NCI-H1092 (cell line): ENCODE data around the gene SETBP1.

ENCODE experiments used
- DNase-seq: peaks from one replicate; lab custom pipeline; 2025; lab: John Stamatoyannopoulos, UW

SETBP1 gene

DNA sequence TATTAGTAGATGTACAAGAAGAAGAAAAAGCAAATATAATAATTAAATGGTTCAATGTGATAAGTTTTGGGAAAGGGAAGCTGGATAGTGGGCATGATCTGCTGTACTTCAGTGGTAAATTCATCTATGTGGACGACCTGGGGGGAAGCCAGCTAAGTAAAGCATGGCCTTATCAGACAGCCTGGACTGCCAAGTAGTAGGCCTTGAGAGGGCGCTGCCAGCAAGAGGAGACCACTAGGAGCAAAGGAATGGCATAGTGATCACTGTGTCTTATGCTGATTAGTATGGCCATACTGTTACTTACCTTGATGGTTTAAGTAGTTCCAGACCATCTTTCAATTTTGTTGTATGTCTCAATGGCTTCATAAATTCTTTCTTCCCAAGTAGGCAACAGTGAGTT is 287.6 kb downstream of the SETBP1 start:
- DNase-seq, result no peak

- no peak for DNase-seq
Measured at GRCh38 chr18:44969214-44969795, 288.6 kb downstream of the SETBP1 start.

- DNase-seq, result no peak
Measured at GRCh38 chr18:44973282-44973681, 292.6 kb downstream of the SETBP1 start.

- no peak for DNase-seq
Measured at GRCh38 chr18:44974174-44974573, 293.5 kb downstream of the SETBP1 start.

DNA sequence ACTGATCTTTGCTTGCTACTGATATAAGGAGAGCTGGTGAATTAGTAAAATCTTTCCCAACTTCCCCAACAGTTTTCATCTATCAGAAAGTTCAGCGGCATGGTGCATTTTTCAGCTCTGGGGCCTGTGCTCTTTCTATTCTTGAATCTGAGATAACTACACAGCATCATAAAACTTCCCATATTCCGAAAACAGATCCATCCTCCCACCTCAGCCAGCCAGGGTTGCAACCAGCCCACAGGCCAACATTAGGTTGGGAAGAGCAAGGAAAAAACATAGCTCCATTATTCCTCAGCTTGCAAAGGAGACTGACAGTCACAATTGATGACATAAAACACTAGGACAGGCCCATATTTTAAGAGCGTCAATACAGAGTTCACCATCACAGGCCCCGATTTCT is 297.2 kb downstream of the SETBP1 start:
- no peak for DNase-seq

GRCh38 chr18:44979748-44980147 is 299.1 kb downstream of the SETBP1 start:
- DNase-seq, result no peak

GRCh38 chr18:44981121-44981520 is 300.4 kb downstream of the SETBP1 start:
- no peak for DNase-seq

DNA sequence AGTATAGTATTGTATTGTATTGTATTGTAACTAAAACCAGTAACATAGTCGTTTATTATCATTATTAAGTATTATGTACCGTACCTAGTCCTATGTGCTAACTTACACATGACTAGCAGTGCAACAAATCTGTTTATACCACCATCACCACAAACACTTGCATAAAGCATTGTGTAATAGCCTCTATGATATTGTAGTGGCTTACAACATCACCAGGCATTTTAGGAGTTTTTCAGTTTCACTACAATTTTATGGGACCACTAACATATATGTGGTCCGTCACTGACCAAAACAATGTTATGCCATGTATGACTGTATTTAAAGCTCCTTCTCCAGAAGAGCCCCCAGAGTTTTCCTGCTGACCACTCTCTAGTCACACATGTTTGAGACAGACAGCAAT is 306.2 kb downstream of the SETBP1 start:
- DNase-seq, result no peak

DNA sequence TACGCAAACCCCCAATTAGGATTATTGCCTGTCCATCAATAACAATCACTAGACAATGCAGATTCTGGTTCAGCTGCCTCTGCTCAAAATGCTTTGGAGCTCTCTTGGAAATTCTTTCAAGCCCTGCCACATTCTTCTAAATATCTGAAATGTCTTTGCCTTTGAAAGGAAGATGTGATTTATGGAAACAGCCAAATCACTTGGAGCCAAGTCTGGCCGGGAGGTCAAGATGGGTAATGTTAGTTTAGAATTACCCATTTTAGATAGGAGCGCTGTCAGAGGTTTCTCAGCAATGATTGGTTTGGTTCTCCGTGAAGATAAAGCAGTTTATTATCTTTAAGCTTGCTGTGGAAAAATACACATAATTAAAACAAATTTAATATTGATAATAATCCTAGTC is 306.7 kb downstream of the SETBP1 start:
- DNase-seq, result no peak

DNA sequence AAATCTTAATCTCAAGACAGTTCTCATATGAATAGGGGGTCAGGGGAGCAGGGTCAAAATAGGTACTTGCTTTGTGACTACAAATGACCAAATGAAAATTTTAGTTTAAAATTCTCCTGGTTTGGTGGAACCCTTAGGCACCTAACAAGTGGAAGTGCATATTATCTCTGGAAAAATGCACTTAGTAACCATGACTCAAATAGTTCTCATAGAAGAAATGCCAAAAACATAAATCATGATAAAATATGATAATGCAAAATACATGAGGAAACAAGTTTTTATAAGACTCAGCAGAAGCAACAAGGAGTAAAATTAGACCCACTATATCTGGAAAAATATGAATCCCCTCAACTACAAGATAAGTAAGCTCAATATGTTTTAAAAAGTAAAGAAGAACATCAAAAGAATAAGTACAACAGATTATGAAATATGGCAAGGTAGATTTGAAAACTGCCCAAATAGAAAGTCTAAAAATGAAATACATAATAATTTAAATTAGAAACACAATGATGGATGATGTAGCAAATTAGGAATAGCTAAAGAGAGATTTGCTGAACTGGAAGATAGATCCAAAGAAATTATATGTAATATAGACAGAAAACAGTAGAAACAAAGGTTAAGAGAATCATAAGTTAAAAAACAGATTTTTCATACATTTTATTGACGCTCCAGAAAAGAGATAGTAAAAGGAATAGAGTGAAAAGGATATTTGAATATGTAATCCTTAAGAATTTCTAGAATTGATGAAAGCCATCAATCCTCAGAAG is 308.3 kb downstream of the SETBP1 start:
- no peak for DNase-seq

- DNase-seq, result no peak
Measured at GRCh38 chr18:44996261-44996660, 315.6 kb downstream of the SETBP1 start.

GRCh38 chr18:44997174-44997573 is 316.5 kb downstream of the SETBP1 start:
- DNase-seq, result no peak

DNA sequence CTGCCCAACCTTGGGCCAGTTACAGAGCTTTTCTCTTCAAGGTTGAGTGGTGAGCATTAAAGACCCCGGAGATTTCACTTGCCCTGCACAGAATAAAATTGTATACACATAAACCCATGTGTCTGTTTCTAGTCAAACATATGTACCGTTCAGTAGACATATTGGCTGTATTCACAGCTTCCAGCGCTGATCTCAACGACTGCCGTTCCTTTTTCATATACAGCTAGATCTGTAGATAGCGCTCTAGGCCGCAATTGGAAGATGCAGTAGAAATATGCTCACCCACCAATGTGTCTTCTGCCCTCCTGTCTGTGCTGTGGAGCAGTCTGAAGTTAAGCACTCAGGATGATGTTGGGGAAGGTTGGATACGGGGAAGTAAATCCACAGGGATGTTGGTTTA is 317.7 kb downstream of the SETBP1 start:
- DNase-seq, result no peak

DNA sequence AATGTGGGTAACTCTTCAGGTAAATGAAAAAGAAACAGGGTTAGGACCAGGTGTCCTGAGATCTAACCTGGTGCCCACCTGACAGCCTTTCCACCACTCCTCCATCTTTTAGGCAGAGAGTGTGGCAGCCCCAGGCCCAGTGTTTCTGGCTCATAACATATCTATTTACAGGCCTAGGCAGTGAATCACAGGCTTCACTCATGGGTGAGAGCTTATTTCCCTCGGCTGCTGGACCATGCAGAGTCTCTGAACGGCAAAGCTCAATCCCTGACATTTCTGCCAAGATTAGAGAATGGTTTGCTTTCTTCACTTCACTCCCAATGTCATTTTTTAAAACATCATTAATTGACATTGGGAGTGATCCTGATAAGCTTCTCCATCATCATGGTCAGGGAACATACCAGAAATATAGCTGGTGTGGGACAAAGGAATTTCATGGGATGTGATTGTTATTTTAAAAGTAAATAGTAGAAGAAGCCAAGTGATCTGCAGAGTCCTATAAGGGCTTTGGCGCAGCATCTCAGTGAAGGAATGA is 323.9 kb downstream of the SETBP1 start:
- no peak for DNase-seq

DNA sequence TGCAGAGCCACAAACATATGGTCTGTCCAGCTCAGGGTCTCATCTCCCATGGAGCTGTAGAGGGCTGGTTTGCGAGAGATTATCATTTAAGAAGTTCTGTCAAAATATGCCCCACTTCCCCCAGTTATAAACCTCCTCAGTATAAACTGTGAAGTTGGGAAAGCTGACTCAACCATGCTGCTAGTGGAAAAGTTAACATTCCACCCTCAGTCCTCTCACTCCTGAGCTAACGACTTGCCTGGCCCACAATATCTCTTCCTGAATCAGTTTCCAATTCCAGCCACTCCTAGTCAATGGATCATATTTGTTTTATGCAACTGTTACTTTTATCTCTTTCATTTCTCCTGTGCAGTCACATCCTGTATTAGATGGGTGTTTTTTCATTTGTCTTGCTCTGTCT is 326.2 kb downstream of the SETBP1 start:
- DNase-seq, result no peak

- DNase-seq, result no peak
Measured at GRCh38 chr18:45007531-45007930, 326.8 kb downstream of the SETBP1 start.

DNA sequence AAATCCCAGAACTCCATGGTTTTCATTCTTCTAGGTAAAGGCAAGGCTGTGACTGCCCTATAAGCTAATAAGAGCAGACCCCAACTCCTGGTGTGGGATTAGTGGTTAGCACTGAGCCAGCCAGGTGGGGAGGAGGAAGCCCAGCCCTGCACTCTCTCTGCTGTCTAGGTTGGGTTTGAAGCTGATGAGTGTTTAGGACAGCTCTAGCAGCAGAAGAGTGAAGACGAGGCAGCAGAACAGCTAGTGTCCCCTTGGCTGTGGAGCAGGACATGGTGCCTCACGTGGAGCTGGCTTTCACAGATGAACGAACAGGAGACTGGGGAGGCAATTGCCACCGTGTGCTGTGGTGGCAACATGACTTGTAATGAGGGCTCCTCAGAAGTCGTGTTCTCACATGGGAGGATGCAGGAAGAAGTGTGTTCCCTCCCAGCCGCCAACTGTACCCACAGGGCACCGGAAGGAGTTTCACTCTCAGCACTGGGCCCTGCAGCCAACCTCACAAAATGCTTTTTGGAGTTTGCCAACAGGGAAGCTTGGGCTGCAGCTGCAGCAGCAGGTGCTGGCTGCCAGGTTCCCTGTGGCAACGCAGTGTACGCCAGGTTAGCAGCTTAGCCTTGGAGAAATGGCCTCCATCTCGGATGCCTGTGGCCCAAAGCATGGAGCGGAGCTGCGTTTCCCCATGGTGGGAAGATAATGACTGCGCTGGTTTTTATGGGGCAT is 328.2 kb downstream of the SETBP1 start:
- DNase-seq, result peak; percentile 48

GRCh38 chr18:45009756-45010155 is 329.1 kb downstream of the SETBP1 start:
- DNase-seq, result no peak

- no peak for DNase-seq
Measured at GRCh38 chr18:45012286-45012685, 331.6 kb downstream of the SETBP1 start.

DNA sequence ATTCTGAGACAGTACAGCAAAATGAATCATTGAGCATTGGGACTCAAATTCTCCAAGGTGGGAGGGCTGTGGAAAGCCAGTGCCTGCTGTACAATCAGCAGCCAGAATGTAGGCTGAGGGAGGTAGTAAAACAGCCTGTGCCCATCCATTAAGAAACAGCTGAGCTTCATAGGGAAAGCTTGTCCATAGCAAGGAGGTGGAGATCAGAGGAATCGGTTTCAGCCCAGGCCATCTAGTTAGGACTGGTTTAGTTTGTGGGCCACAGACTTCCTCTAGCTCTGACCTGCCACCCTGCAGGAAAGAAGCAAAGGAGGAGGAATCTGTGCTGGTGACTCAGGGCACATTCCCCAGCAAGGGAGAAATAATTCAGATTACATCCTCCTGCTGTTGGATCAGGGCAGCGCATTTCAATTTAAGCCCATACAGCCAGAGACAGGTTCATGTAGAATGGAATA is 333.4 kb downstream of the SETBP1 start:
- DNase-seq, result no peak

DNA sequence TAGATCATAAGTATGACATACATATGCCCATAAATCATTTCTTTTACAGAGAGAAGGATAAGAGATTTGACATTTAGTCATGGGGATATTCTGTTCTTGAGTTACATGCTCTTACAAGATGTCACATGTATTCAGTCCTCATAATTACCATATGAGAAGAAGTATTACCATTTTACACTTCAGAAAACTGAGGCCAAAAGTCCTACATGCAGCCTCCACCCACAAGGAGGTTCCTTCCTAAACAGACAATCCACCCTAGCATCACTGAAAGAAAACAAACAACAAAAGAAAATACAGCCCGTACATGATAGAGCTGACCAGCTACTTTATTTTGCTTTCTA is 335.1 kb downstream of the SETBP1 start:
- DNase-seq, result no peak

GRCh38 chr18:45019469-45019868 is 338.8 kb downstream of the SETBP1 start:
- DNase-seq, result no peak

DNA sequence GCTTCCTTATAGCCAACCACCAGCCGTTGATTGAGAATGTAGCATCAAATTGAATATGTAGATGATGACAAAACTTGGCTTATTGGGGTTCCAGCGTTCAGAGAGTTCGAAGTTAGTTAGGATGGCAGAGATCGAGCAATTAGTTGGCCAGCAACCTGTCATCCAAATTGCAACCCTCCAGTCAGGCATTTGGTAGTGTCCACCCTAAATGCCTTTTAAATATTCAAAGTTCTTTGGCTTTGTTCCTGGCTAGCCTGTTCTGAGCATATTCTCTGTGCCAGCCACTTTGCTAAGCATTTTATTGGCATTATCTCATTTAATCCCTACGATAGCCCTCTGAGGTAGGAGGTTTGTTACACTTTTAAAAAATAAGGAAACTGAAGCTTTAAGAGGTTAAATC is 342.8 kb downstream of the SETBP1 start:
- DNase-seq, result no peak
